Endothelial cell (in vitro differentiated cells): ENCODE measurements around the gene IMPDH2. TPM values are rescaled to one million over a fixed set of nuclear protein-coding genes. Genes with fewer than 3 reads are reported as not detected.

Experiments
- DNase-seq: peaks from one replicate; pipeline ENCODE4 v3.0.0; 2021; ENCODE audit warnings: low spot score
- H3K27ac Mint-ChIP-seq: one replicate; pipeline ENCODE4 v1.8.0; 2021; ENCODE audit warnings: mixed read lengths, inconsistent platforms; ENCODE audit not compliant: unreplicated experiment
- H3K27me3 Mint-ChIP-seq: one replicate; pipeline ENCODE4 v1.8.0; 2021; ENCODE audit warnings: mild to moderate bottlenecking, moderate library complexity, mixed read lengths, inconsistent platforms; ENCODE audit not compliant: unreplicated experiment
- H3K36me3 Mint-ChIP-seq: one replicate; pipeline ENCODE4 v1.8.0; 2021; ENCODE audit warnings: mild to moderate bottlenecking, low read depth, mixed read lengths, inconsistent platforms; ENCODE audit not compliant: unreplicated experiment
- H3K4me1 Mint-ChIP-seq: one replicate; pipeline ENCODE4 v1.8.0; 2021; ENCODE audit warnings: mild to moderate bottlenecking, mixed read lengths, inconsistent platforms; ENCODE audit not compliant: unreplicated experiment
- H3K4me3 Mint-ChIP-seq: one replicate; pipeline ENCODE4 v1.8.0; 2021; ENCODE audit warnings: mild to moderate bottlenecking, mixed read lengths, inconsistent platforms; ENCODE audit not compliant: unreplicated experiment
- H3K9me3 Mint-ChIP-seq: one replicate; pipeline ENCODE4 v1.8.0; 2021; ENCODE audit warnings: mixed read lengths, inconsistent platforms; ENCODE audit not compliant: unreplicated experiment
- total RNA-seq: library from RNA; stranded (reverse); fragmentation: NEBNext Ultra II Directional; extraction: Animal tissue kit (Norgen Biotek cat#: 25700); gene quantifications from one replicate; pipeline ENCODE4 v1.2.1, GENCODE V29; 2021; ENCODE audit not compliant: unreplicated experiment
- TF ChIP-seq, protein P1 (sequence below): fragments of 200-600 bp; sonication (generic); IDR thresholded peaks from one replicate; pipeline ENCODE4 v1.5.0; 2021; ENCODE audit warnings: antibody characterized with exemption; ENCODE audit not compliant: unreplicated experiment

The IMPDH2 gene
- total RNA-seq, 1 donor from 2014 or later: 111 TPM

- peak; percentile 94 for DNase-seq
- TF ChIP-seq, protein P1, sequence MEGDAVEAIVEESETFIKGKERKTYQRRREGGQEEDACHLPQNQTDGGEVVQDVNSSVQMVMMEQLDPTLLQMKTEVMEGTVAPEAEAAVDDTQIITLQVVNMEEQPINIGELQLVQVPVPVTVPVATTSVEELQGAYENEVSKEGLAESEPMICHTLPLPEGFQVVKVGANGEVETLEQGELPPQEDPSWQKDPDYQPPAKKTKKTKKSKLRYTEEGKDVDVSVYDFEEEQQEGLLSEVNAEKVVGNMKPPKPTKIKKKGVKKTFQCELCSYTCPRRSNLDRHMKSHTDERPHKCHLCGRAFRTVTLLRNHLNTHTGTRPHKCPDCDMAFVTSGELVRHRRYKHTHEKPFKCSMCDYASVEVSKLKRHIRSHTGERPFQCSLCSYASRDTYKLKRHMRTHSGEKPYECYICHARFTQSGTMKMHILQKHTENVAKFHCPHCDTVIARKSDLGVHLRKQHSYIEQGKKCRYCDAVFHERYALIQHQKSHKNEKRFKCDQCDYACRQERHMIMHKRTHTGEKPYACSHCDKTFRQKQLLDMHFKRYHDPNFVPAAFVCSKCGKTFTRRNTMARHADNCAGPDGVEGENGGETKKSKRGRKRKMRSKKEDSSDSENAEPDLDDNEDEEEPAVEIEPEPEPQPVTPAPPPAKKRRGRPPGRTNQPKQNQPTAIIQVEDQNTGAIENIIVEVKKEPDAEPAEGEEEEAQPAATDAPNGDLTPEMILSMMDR: peak; percentile 38
Observed at GRCh38 chr3:49007068-49007770, 22.0 kb downstream of the IMPDH2 start, which contains the start of gene WDR6. WDR6 (plus strand) TSS chr3:49007391; CDS start chr3:49007432, 41 bp downstream.

GRCh38 chr3:49006408-49007067 is 22.7 kb downstream of the IMPDH2 start:
- Mint-ChIP-seq H3K4me3 (peak overlapping the region; percentile 98), H3K9me3 (no peaks in the 10 kb centered on the region), H3K36me3 (peaks cover 8% of the 10 kb centered on the region), H3K27ac (peak overlapping the region; percentile 72), H3K4me1 (peaks cover 15% of the 10 kb centered on the region), H3K27me3 (peaks cover 7% of the 10 kb centered on the region)
- no peak for DNase-seq
- TF ChIP-seq, protein P1: no peak

More at GRCh38 chr3:49007068-49007770, 22.0 kb downstream of the IMPDH2 start, which contains the start of gene WDR6:
- H3K4me3 Mint-ChIP-seq: peak within 1 kb of the TSS; percentile 98
- peaks cover 11% of the 10 kb centered on the region for H3K36me3 Mint-ChIP-seq
- peaks cover 15% of the 10 kb centered on the region for H3K4me1 Mint-ChIP-seq
- peaks cover 8% of the 10 kb centered on the region for H3K27me3 Mint-ChIP-seq
- H3K9me3 Mint-ChIP-seq: no peaks in the 10 kb centered on the region
- H3K27ac Mint-ChIP-seq: peak within 1 kb of the TSS; percentile 95

- peaks cover 7% of the 10 kb centered on the region for H3K27me3 Mint-ChIP-seq
- H3K4me1 Mint-ChIP-seq: peaks cover 15% of the 10 kb centered on the region
- no peak overlapping the region for H3K27ac Mint-ChIP-seq
- TF ChIP-seq, protein P1: no peak
- peak overlapping the region; percentile 98 for H3K4me3 Mint-ChIP-seq
- H3K9me3 Mint-ChIP-seq: no peaks in the 10 kb centered on the region
- H3K36me3 Mint-ChIP-seq: peaks cover 4% of the 10 kb centered on the region
- DNase-seq: no peak
Observed at GRCh38 chr3:49005998-49006397, 23.2 kb downstream of the IMPDH2 start.

DNA sequence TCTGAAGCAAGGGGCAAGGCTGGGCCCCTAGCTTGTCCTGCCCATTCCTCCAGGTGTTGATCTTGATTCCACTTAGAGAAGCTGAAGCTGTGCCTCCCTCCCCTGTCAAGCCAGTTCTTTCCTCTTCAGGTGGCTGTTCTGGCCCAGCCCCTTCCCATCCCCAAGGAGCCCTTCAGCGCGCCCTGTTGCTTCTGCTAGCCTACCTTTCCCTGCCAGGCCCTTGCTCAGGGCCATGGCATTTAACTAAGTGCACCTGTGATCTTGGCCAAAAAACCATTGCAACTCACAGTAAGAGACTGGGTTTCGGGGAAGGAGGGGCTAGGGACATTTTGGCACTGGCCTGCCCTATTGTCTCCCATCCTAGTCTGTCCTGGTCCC is 23.9 kb downstream of the IMPDH2 start:
- H3K27me3 Mint-ChIP-seq: peaks cover 8% of the 10 kb centered on the region
- TF ChIP-seq, protein P1: no peak
- DNase-seq: no peak
- no peak overlapping the region for H3K27ac Mint-ChIP-seq
- peaks cover 4% of the 10 kb centered on the region for H3K36me3 Mint-ChIP-seq
- peaks cover 15% of the 10 kb centered on the region for H3K4me1 Mint-ChIP-seq
- H3K4me3 Mint-ChIP-seq: no peak overlapping the region
- H3K9me3 Mint-ChIP-seq: no peaks in the 10 kb centered on the region
